T-helper 1 cell treated with Interleukin-12 subunit alpha and Interleukin-12 subunit beta and Interleukin-4 antibody, amounts not matched to agents 30 μg/mL and 1 μg/mL, for 36 hours (primary cell): ENCODE results near the gene HASPIN.
A peak's percentile ranks its signal among the peaks of the same experiment; 100 is the strongest.
"Not testable (repeated sequence)": the region's sequence is repeated elsewhere in the genome, so short reads cannot be mapped to it uniquely, and the experiment has no call there.

ENCODE experiments used
- H3K27ac Mint-ChIP-seq: one replicate; pipeline ENCODE4 v1.8.0; 2021; ENCODE audit warnings: mild to moderate bottlenecking, mixed read lengths
- H3K27me3 Mint-ChIP-seq: one replicate; pipeline ENCODE4 v1.8.0; 2021; ENCODE audit warnings: low read depth, mixed read lengths
- H3K36me3 Mint-ChIP-seq: one replicate; pipeline ENCODE4 v1.8.0; 2021; ENCODE audit warnings: low read depth, mixed read lengths
- H3K4me1 Mint-ChIP-seq: one replicate; pipeline ENCODE4 v1.8.0; 2021; ENCODE audit warnings: low read depth, mixed read lengths
- H3K4me3 Mint-ChIP-seq: one replicate; pipeline ENCODE4 v1.8.0; 2021; ENCODE audit warnings: mild to moderate bottlenecking, moderate library complexity, mixed read lengths
- H3K9me3 Mint-ChIP-seq: one replicate; pipeline ENCODE4 v1.8.0; 2021; ENCODE audit warnings: mixed read lengths

HASPIN gene

DNA sequence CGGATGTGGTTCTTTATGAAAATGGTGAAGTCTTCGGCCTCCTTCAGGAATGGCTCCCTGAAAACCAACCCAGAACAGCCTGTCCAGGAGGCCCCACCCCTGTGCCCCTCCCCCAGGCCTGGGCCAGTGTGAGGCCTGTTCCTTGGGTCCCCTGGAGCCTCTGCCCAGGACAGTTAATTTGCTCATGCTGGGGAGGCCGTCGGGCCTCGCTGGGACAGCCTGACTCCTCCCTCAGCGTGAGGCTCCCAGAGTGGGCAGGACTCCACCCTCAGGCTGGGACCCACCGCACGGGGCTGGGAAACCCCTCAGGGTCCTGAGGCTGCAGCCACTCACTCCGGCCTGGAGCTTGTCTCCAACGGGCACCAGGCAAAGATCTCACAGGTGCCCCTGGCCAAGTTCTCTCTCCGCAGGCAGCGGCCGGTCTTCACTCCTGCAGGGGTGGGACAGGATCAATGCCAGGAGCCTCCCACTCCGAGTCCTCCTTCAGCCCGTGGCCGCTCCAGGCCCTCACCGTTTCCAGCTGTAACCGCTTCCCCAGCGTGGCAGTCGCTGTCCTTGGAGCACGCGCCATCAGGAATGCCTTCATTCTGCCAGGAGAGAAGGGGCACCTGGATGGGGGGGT, 33.5 kb upstream of the HASPIN start:
- Mint-ChIP-seq H3K4me1 (peaks cover 33% of the 10 kb centered on the region), H3K4me3 (no peak overlapping the region), H3K27ac (no peak overlapping the region), H3K9me3 (no peaks in the 10 kb centered on the region), H3K27me3 (no peaks in the 10 kb centered on the region), H3K36me3 (peaks cover 36% of the 10 kb centered on the region)

DNA sequence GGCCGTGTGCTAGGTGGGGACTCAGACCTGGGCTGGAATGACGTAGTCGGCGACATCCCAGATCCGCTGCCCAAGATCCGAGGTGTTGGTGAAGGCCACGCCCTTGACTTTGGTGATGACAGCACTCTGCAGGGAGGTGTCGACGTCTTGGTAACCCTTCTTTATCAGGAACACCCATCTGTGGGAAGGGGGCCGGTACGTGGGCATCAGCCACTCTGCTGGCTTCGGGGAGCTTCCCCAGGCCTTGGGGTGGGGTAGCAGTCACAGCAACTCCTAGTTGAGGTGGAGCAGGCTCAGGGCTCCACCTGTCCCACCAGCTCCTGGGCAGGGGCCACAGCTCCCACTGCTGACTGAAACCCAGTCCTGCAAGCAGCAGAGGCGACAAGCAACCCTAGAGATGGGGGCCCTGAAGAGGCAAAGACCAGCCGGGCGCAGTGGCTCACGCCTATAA, 32.1 kb upstream of the HASPIN start:
- no peaks in the 10 kb centered on the region for H3K27me3 Mint-ChIP-seq
- no peak overlapping the region for H3K27ac Mint-ChIP-seq
- H3K4me1 Mint-ChIP-seq, result peaks cover 35% of the 10 kb centered on the region
- no peak overlapping the region for H3K4me3 Mint-ChIP-seq
- H3K9me3 Mint-ChIP-seq, result no peaks in the 10 kb centered on the region
- peaks cover 38% of the 10 kb centered on the region for H3K36me3 Mint-ChIP-seq

DNA sequence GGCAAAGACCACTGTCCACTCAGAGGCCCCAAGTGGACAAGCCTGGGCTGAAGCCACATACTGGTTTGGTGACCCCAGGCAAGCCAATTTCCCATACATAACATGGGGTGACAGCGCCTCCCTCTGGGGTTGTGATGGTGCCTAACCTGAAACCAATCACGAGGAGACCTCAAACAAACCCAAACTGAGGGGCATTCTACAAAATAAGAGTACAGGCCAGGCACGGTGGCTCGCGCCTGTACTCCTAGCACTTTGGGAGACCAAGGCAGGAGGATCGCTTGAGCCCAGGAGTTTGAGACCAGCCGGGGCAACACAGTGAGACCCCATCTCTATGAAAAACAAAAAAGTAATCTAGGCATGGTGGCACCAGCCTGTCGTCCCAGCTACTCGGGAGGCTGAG, 31.4 kb upstream of the HASPIN start:
- H3K9me3 Mint-ChIP-seq, result no peaks in the 10 kb centered on the region
- H3K36me3 Mint-ChIP-seq, result peaks cover 38% of the 10 kb centered on the region
- H3K27me3 Mint-ChIP-seq, result no peaks in the 10 kb centered on the region
- no peak overlapping the region for H3K27ac Mint-ChIP-seq
- H3K4me1 Mint-ChIP-seq, result peaks cover 37% of the 10 kb centered on the region
- H3K4me3 Mint-ChIP-seq, result peak overlapping the region; percentile 68

DNA sequence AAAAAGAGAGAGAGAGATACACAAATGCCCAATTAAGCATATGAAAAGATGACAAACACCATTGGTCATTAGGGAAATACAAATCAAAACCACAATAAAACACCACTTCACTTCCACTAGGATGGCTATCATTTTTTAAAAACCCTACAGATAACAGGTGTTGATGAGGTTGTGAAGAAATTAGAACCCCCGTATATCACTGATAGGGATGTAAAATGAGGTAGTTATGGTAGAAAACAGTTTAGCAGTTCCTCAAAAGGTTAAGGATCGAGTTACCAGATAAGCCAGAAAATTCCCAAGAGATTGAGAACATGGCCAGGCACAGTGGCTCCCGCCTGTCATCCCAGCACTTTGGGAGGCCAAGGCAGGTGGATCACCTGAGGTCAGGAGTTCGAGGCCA, 30.6 kb upstream of the HASPIN start:
- Mint-ChIP-seq H3K4me1 (peaks cover 41% of the 10 kb centered on the region), H3K4me3 (peak overlapping the region; percentile 68), H3K27ac (peak overlapping the region; percentile 62), H3K27me3 (no peaks in the 10 kb centered on the region), H3K36me3 (peaks cover 35% of the 10 kb centered on the region), H3K9me3 (peaks cover 7% of the 10 kb centered on the region)

DNA sequence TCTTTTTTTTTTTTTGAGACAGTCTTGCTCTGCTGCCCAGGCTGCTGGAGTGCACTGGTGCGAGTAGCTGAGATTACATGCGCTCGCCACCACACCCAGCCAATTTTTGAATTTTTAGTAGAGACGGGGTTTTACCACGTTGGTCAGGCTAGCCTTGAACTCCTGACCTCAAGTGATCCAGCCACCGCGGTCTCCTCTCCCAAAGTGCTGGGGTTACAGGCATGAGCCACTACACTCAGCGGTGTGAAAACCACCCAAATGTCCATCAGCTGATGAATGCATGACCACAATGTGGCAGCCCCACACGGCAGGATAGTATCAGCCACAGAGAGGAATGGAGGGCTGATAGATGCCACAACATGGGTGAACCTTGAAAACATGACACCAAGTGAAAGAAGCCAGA, 29.9 kb upstream of the HASPIN start:
- H3K4me1 Mint-ChIP-seq, result peaks cover 39% of the 10 kb centered on the region
- H3K27ac Mint-ChIP-seq, result peak overlapping the region; percentile 83
- no peaks in the 10 kb centered on the region for H3K27me3 Mint-ChIP-seq
- peaks cover 33% of the 10 kb centered on the region for H3K36me3 Mint-ChIP-seq
- H3K4me3 Mint-ChIP-seq, result peak overlapping the region; percentile 97
- H3K9me3 Mint-ChIP-seq, result peaks cover 7% of the 10 kb centered on the region

GRCh38 chr17:3695129-3695722, 28.5 kb upstream of the HASPIN start:
- Mint-ChIP-seq H3K27me3 (no peaks in the 10 kb centered on the region), H3K36me3 (peaks cover 30% of the 10 kb centered on the region), H3K27ac (peak overlapping the region; percentile 49), H3K4me1 (peaks cover 38% of the 10 kb centered on the region), H3K4me3 (peak overlapping the region; percentile 97), H3K9me3 (peaks cover 7% of the 10 kb centered on the region)

GRCh38 chr17:3695723-3696411, 27.8 kb upstream of the HASPIN start, which contains the start of gene P2RX5:
Gene P2RX5, minus strand, starts transcription at chr17:3696155. Its CDS starts 150 bp downstream, at chr17:3696005.
- Mint-ChIP-seq H3K36me3 (peaks cover 28% of the 10 kb centered on the region), H3K27ac (peak within 1 kb of the TSS; percentile 90), H3K4me3 (peak within 1 kb of the TSS; percentile 97), H3K4me1 (peaks cover 33% of the 10 kb centered on the region), H3K9me3 (peaks cover 7% of the 10 kb centered on the region), H3K27me3 (no peaks in the 10 kb centered on the region)

DNA sequence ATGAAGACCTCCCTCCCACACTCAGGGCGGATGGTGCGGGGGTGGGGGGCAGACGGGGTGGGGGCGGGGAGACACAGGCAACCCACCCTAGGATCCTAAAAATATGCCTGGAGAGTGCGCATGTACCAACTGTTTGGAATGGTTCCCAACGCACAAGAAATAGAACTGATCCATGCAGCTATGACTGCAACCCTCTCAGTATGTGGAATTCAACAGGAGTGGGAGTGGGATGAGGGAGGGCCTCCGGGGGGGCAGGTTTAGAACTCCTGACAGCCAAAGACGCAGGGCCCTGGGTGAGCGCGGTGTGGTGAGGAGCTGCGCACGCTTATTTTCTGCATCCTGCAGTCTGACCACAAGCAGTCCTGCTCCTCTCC, 26.6 kb upstream of the HASPIN start:
- Mint-ChIP-seq H3K4me3 (no peak overlapping the region), H3K27ac (no peak overlapping the region), H3K36me3 (peaks cover 28% of the 10 kb centered on the region), H3K9me3 (peaks cover 7% of the 10 kb centered on the region), H3K4me1 (peaks cover 28% of the 10 kb centered on the region), H3K27me3 (no peaks in the 10 kb centered on the region)

DNA sequence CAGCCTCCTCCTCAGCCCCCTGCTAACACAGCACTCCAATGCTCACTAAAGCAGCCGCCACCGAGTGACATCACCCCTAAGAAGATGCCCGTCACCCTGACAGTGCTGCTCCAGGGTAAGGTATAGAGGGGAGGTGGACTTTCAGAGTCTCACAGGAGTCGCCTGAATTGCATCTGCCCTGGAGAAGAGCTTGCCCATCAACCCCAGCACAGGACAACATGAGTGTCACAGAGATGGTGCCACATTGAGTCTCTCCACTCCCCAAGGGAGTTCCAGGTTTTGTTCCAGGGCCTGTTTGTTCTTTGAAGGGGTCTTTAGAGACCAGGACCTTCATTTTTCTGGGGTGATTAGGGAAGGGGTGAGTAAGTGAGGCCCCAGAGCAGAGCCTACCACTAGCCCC, 25.6 kb upstream of the HASPIN start:
- Mint-ChIP-seq H3K4me1 (peaks cover 26% of the 10 kb centered on the region), H3K27ac (no peak overlapping the region), H3K36me3 (peaks cover 36% of the 10 kb centered on the region), H3K4me3 (peak overlapping the region; percentile 66), H3K9me3 (peaks cover 16% of the 10 kb centered on the region), H3K27me3 (no peaks in the 10 kb centered on the region)

DNA sequence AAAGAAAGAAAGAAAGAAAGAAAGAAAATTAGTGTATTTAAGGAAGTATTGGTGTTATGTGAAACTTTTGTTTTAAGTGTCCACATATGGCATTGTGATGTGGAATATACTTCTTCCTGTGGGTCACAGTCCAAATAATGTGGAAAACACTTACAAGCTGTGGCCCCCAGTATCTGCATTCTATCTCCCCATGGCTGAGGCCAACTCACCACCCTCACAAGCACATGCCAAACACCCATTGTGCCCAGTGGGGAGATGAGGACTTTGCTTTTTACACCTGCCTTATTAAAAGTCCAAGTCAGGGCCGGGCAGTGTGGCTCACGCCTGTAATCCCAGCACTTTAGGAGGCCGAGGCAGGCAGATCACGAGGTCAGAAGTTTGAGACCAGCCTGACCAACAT, 23.8 kb upstream of the HASPIN start:
- Mint-ChIP-seq H3K27me3 (no peaks in the 10 kb centered on the region), H3K9me3 (peaks cover 16% of the 10 kb centered on the region), H3K4me1 (peaks cover 16% of the 10 kb centered on the region), H3K27ac (no peak overlapping the region), H3K4me3 (no peak overlapping the region), H3K36me3 (peaks cover 30% of the 10 kb centered on the region)

- H3K27ac Mint-ChIP-seq, H3K4me3 Mint-ChIP-seq, H3K27me3 Mint-ChIP-seq: not testable (repeated sequence)
- peaks cover 19% of the 10 kb centered on the region for H3K4me1 Mint-ChIP-seq
- H3K9me3 Mint-ChIP-seq, result peaks cover 16% of the 10 kb centered on the region
- peaks cover 39% of the 10 kb centered on the region for H3K36me3 Mint-ChIP-seq
Measured at GRCh38 chr17:3702041-3702539, 21.6 kb upstream of the HASPIN start.

- Mint-ChIP-seq H3K4me3 (no peak overlapping the region), H3K4me1 (peaks cover 23% of the 10 kb centered on the region), H3K9me3 (peaks cover 9% of the 10 kb centered on the region), H3K27ac (peak overlapping the region; percentile 3), H3K36me3 (peaks cover 48% of the 10 kb centered on the region), H3K27me3 (no peaks in the 10 kb centered on the region)
Measured at GRCh38 chr17:3704931-3705717, 18.6 kb upstream of the HASPIN start.

DNA sequence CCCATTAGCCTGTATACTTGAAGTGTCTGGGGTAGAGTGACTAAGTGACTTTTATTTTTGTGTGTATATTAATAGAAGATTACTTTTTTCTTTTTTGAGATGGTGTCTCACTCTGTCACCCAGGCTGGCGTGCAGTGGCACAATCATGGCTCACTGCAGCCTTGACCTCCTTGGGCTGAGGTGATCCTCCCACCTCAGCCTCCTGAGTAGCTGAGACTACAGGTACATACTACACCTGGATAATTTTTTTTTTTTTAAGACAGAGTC, 18.1 kb upstream of the HASPIN start:
- Mint-ChIP-seq H3K4me1 (peaks cover 25% of the 10 kb centered on the region), H3K27ac (peak overlapping the region; percentile 3), H3K36me3 (peaks cover 48% of the 10 kb centered on the region)
- H3K4me3 Mint-ChIP-seq, H3K27me3 Mint-ChIP-seq, H3K9me3 Mint-ChIP-seq: not testable (repeated sequence)

DNA sequence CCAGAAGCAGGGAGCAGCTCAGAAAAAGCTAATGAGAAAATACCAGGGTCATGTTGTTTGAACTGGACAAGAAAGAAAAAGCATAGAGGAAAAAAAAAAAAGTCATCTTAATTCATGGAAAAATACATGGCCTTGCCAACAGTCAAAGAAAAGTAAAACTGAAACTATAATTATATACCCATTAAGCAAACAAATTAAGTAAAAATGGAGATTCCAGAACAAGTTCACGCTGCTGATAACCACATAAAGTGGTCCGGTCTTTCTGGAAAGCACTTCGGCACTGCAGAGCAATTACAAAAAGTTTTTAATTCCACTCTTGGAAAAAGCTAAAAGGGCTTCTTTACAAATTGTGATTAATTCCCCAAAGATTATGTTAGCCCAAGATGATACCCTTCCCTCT, 15.3 kb upstream of the HASPIN start:
- Mint-ChIP-seq H3K27me3 (no peaks in the 10 kb centered on the region), H3K27ac (peak overlapping the region; percentile 83), H3K9me3 (peaks cover 5% of the 10 kb centered on the region), H3K36me3 (peaks cover 48% of the 10 kb centered on the region), H3K4me1 (peaks cover 43% of the 10 kb centered on the region), H3K4me3 (peak overlapping the region; percentile 31)
